Breast epithelium (tissue), 3 donors: ENCODE measurements around the gene TNS2.

Experiments
- POLR2A ChIP-seq: fragments of 450-650 bp; IDR thresholded peaks from one replicate; pipeline ENCODE4 v1.6.1; 2016; ENCODE audit warnings: antibody characterized with exemption, mild to moderate bottlenecking, moderate library complexity
- TF ChIP-seq, protein P1 (sequence below), 3 donors: fragments of 450-650 bp; IDR thresholded peaks; one replicate each; pipeline ENCODE4 v1.5.1; 2016 to 2017; ENCODE audit warnings: antibody characterized with exemption in 3 of 3, mild to moderate bottlenecking in 3 of 3, moderate library complexity in 3 of 3

DNA sequence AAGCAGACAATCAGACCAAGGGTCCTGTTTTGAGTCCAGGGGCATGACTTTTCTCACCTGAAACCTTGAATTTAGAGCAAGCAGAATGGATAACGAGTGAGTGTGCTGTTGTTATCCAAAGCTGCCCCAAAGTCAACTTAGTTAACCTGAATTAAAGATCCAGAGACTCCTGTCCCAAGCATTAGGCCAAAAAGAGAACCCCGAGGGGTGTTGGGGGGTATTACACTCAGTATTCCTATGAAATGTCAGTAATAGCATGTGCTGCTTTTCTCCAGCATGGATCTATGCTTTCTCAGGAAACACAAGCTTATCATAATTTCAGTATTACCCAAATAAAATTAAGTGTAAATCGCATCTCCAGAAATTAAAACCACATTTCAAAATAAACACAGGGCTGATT lies 24.6 kb upstream of the TNS2 start:
- TF ChIP-seq POLR2A = no peak
- TF ChIP-seq, protein P1, sequence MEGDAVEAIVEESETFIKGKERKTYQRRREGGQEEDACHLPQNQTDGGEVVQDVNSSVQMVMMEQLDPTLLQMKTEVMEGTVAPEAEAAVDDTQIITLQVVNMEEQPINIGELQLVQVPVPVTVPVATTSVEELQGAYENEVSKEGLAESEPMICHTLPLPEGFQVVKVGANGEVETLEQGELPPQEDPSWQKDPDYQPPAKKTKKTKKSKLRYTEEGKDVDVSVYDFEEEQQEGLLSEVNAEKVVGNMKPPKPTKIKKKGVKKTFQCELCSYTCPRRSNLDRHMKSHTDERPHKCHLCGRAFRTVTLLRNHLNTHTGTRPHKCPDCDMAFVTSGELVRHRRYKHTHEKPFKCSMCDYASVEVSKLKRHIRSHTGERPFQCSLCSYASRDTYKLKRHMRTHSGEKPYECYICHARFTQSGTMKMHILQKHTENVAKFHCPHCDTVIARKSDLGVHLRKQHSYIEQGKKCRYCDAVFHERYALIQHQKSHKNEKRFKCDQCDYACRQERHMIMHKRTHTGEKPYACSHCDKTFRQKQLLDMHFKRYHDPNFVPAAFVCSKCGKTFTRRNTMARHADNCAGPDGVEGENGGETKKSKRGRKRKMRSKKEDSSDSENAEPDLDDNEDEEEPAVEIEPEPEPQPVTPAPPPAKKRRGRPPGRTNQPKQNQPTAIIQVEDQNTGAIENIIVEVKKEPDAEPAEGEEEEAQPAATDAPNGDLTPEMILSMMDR (IDR thresholded peaks at IDR 0.05) = no peak
